Esophagus muscularis mucosa (tissue), 4 donors: ENCODE results near the gene RNF144A. TPM values are rescaled to one million over a fixed set of nuclear protein-coding genes. Genes with fewer than 3 reads are reported as not detected.

Experiments
- DNase-seq: peaks from one replicate; pipeline ENCODE4 v3.0.0-alpha.2; 2017; ENCODE audit errors: extremely low spot score
- H3K27ac ChIP-seq, 4 donors: fragments of 200-600 bp; sonication (generic); replicated peaks in 1 of 4; 1 replicate in 3 of 4; 2 replicates in 1 of 4; pipeline ENCODE4 v1.5.1; 2016 to 2019; ENCODE audit warnings: mild to moderate bottlenecking in 1 of 4
- H3K27me3 ChIP-seq, 4 donors: fragments of 200-600 bp; sonication (generic); one replicate each; pipeline versions ENCODE4 v1.5.1 to v1.6.0; 2016 to 2019
- H3K36me3 ChIP-seq, 4 donors: fragments of 200-600 bp; sonication (generic); one replicate each; pipeline ENCODE4 v1.5.1; 2016 to 2019
- H3K4me1 ChIP-seq, 4 donors: fragments of 200-600 bp; sonication (generic); one replicate each; pipeline ENCODE4 v1.5.1; 2016 to 2019
- H3K4me3 ChIP-seq, 4 donors: fragments of 200-600 bp; sonication (generic); 1 replicate in 2 of 4; 2 replicates in 2 of 4; pipeline ENCODE4 v1.5.1; 2016 to 2019; ENCODE audit warnings: mild to moderate bottlenecking in 4 of 4, moderate library complexity in 1 of 4
- H3K9me3 ChIP-seq, 4 donors: fragments of 200-600 bp; sonication (generic); 1 replicate in 3 of 4; 2 replicates in 1 of 4; pipeline ENCODE4 v1.5.1; 2016 to 2019
- EP300 ChIP-seq: sonication (generic); formaldehyde crosslinking; IDR thresholded peaks from one replicate; pipeline ENCODE4 v1.6.1; 2017; ENCODE audit warnings: antibody characterized with exemption
- POLR2A ChIP-seq: fragments of 450-650 bp; IDR thresholded peaks from one replicate; pipeline ENCODE4 v1.6.1; 2017; ENCODE audit warnings: antibody characterized with exemption, moderate library complexity, mild to moderate bottlenecking, low read depth
- POLR2AphosphoS5 ChIP-seq, 2 donors: sonication (generic); formaldehyde crosslinking; IDR thresholded peaks; one replicate each; pipeline ENCODE4 v1.6.1; 2017; ENCODE audit warnings: antibody characterized with exemption in 2 of 2
- WGBS: methylation state at CpG from one replicate; pipeline ENCODE4 v1.1.5; 2018; 5-methylcytosine and 5-hydroxymethylcytosine counted together
- intact Hi-C: fragments of 100-400 bp; cut with DNase I; formaldehyde crosslinking; loops from one replicate; pipeline ENCODE4 v1.15.1; 2023
- total RNA-seq, 4 donors: library from RNA; depleted of rRNA; stranded (reverse); fragments of >200 nt; gene quantifications; one replicate each; pipeline versions ENCODE4 v1.1.0 to v1.2.1, GENCODE V29; 2016
- TF ChIP-seq, protein P1 (sequence below), 3 experiments: fragments of 200-600 bp in 2 of 3; fragments of 450-650 bp in 1 of 3; sonication (generic) in 2 of 3; IDR thresholded peaks; one replicate each; pipeline ENCODE4 v1.5.1; 2017 to 2019; ENCODE audit warnings: antibody characterized with exemption in 3 of 3, mild to moderate bottlenecking in 2 of 3, moderate library complexity in 1 of 3

The RNF144A gene
- total RNA-seq, 4 donors from 2014 or later = 5.4 to 10.8 (median 8.8) TPM

DNA sequence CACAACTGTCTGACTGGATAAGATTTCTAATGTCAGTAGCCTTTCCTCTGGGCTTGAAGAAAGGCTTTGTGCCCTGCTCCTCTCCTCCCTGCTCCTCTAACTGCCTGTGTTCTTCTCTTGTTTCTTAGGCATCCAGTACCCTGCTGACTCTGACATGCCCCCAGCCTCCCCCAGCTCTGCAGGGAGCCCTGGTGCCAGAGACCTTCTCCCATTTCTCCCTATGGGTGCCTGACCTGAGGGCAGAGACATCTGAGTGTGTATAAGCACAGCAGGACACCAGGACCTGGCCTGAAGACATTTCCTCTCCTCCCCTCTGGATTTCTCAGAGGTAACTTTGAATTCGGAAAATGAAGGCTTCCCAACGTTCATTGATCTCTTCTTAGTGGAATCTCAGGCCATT is 23.6 kb downstream of the RNF144A start:
- peak; percentile 45 for DNase-seq
- TF ChIP-seq EP300 = no peak
- WGBS = 90% methylated on average over 2 of the region's 2 CpGs

DNA sequence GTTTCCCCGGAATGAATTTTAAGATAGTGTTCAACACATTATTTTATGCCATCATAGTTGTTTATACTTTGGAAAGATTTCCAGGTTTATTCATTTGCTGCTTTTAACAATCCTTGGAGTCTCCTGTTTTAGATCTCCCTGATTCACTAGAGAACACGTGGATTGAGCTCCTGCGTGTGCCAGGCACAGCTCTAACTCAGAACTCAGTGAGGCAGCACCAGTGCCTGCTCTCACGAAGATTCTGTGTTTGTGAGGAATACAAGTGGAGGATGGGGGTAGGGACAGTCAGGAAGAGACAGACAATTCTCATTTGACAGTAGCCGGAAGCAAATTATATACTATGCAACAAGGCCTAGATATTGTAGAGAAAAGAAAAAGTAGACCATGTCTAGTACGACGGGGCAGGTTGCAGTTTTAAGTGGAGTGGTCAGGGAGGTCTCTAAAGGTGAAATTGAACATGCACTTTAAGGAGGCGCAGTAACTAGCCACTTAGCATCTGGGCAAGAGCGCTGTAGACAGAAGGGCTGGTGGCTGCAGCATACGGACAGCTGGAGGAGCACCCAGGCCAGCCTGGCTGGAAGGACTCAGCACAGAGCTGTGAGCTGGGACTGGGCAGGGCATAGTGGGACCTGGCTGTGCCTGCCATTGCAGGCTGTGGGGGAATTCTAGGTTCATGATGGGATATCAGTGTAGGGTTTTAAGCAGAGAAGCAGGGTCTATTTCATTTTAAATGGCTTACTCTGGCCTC is 24.3 kb downstream of the RNF144A start:
- Histone ChIP-seq H3K9me3 (no peaks in the 10 kb centered on the region), H3K27me3 (no peaks in the 10 kb centered on the region), H3K27ac (no peak overlapping the region), H3K4me1 (peaks cover 0 to 14% (median 10%) of the 10 kb centered on the region in 4 donors), H3K4me3 (no peak overlapping the region), H3K36me3 (peaks cover 0 to 30% (median 11%) of the 10 kb centered on the region in 4 donors)
- TF ChIP-seq POLR2A (no peak), POLR2AphosphoS5 (IDR thresholded peaks at IDR 0.05) (no peak), EP300 (no peak)
- TF ChIP-seq, protein P1, sequence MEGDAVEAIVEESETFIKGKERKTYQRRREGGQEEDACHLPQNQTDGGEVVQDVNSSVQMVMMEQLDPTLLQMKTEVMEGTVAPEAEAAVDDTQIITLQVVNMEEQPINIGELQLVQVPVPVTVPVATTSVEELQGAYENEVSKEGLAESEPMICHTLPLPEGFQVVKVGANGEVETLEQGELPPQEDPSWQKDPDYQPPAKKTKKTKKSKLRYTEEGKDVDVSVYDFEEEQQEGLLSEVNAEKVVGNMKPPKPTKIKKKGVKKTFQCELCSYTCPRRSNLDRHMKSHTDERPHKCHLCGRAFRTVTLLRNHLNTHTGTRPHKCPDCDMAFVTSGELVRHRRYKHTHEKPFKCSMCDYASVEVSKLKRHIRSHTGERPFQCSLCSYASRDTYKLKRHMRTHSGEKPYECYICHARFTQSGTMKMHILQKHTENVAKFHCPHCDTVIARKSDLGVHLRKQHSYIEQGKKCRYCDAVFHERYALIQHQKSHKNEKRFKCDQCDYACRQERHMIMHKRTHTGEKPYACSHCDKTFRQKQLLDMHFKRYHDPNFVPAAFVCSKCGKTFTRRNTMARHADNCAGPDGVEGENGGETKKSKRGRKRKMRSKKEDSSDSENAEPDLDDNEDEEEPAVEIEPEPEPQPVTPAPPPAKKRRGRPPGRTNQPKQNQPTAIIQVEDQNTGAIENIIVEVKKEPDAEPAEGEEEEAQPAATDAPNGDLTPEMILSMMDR (IDR thresholded peaks at IDR 0.05) = no peak
- 92% methylated on average over 10 of the region's 10 CpGs for WGBS
- DNase-seq = peak; percentile 72
- intact Hi-C loops = no loop called here

More for the DNA sequence above, 23.6 kb downstream of the RNF144A start:
- intact Hi-C loops = no loop called here
- H3K9me3 ChIP-seq = no peaks in the 10 kb centered on the region
- H3K27me3 ChIP-seq = no peaks in the 10 kb centered on the region
- no peak overlapping the region for H3K4me3 ChIP-seq
- peaks cover 0 to 30% (median 11%) of the 10 kb centered on the region in 4 donors for H3K36me3 ChIP-seq
- peaks cover 0 to 14% (median 10%) of the 10 kb centered on the region in 4 donors for H3K4me1 ChIP-seq
- H3K27ac ChIP-seq = no peak overlapping the region

DNA sequence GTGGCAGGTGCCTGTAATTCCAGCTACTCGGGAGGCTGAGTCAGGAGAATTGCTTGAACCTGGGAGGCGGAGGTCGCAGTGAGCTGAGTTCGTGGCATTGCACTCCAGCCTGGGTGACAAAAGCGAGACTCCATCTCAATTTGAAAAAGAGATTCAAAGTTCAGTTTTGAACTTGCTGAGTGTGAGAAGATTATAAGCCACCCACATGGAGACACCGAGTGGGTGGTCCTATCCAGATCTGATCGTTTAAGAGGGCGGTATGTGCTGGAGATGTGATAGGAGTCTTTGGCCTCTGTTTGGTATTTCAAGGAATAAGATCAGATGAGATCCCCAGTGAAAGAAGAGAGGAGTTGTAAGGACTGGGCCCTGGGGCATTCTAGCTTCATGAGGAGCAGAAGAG is 25.6 kb downstream of the RNF144A start:
- Histone ChIP-seq H3K9me3 (no peaks in the 10 kb centered on the region), H3K27ac (no peak overlapping the region), H3K27me3 (no peaks in the 10 kb centered on the region), H3K36me3 (peaks cover 0 to 30% (median 11%) of the 10 kb centered on the region in 4 donors), H3K4me1 (peaks cover 0 to 10% (median 9%) of the 10 kb centered on the region in 4 donors), H3K4me3 (no peak overlapping the region)
- intact Hi-C loops = no loop called here
- DNase-seq = peak; percentile 29
- WGBS = 94% methylated on average over 8 of the region's 8 CpGs
- TF ChIP-seq EP300 = no peak

DNA sequence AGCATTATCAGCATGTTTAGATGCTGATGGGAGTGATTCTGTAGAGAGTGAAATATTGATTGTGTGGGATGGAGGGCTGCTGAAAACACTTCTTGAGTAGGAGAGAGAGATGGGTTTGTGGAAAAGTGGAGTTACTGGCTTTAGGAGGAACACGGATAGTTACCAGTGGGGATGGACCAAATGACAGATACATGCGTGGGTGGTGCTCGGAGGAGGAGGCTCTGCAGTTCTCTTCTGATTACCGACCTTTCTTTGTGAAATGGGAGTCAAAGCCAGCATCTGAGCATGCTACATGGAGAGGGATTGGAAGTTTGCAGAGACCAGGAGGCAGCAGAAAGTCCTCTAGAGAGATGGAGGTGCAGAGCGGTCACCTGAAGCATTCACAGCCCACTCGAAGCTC is 26.3 kb downstream of the RNF144A start:
- intact Hi-C loops = no loop called here

DNA sequence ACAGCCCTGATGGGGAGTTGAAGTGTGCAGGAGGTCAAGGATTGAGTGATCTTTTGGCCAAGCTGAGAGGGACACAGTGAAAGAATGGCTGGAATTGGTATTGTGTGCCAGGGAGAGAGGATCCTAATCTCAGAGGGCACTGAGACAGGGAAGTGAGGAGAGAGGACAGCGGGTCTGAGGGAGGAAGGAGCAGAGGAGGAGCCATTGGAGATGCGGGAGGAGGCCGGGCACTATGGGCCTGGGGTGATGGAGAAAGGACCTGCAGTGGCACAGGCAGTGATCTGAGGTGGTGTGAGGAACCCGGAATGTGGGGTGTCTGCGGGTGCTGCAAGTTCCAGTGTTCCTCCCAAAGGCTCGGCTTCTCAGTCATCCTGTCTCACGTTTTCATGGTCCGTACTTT is 26.8 kb downstream of the RNF144A start:
- 93% methylated on average over 8 of the region's 8 CpGs for WGBS
- TF ChIP-seq, protein P1 (IDR thresholded peaks at IDR 0.05) = no peak
- no peak for TF ChIP-seq POLR2AphosphoS5 (IDR thresholded peaks at IDR 0.05)
- TF ChIP-seq EP300 = no peak
- no peak for TF ChIP-seq POLR2A
- intact Hi-C loops = no loop called here
- peaks cover 0 to 14% (median 9%) of the 10 kb centered on the region in 4 donors for H3K4me1 ChIP-seq
- no peaks in the 10 kb centered on the region for H3K9me3 ChIP-seq
- DNase-seq = peak; percentile 75
- peak overlapping the region in 2 of 4 donors; percentile 9 to 55 for H3K27ac ChIP-seq
- H3K27me3 ChIP-seq = no peaks in the 10 kb centered on the region
- H3K36me3 ChIP-seq = peaks cover 0 to 30% (median 11%) of the 10 kb centered on the region in 4 donors
- no peak overlapping the region for H3K4me3 ChIP-seq

More for the DNA sequence above, 26.3 kb downstream of the RNF144A start:
- Histone ChIP-seq H3K27ac (peak overlapping the region in 1 of 4 donors; percentile 55), H3K4me1 (peaks cover 0 to 14% (median 9%) of the 10 kb centered on the region in 4 donors), H3K27me3 (no peaks in the 10 kb centered on the region), H3K4me3 (no peak overlapping the region), H3K9me3 (no peaks in the 10 kb centered on the region), H3K36me3 (peaks cover 0 to 30% (median 11%) of the 10 kb centered on the region in 4 donors)
- TF ChIP-seq POLR2AphosphoS5 (IDR thresholded peaks at IDR 0.05) (no peak), EP300 (no peak), POLR2A (no peak)
- TF ChIP-seq, protein P1 (IDR thresholded peaks at IDR 0.05) = no peak
- WGBS = 98% methylated on average over 6 of the region's 6 CpGs
- DNase-seq = peak; percentile 81
